HEK293T (cell line): Measurements from ENCODE around the gene CRTAC1.

ENCODE experiments used
- ARNT ChIP-seq: fragments of 450-650 bp; IDR thresholded peaks from 2 replicates; pipeline ENCODE4 v1.6.1; 2017; ENCODE audit warnings: mild to moderate bottlenecking
- BHLHE40 ChIP-seq: fragments of 450-650 bp; IDR thresholded peaks from 2 replicates; pipeline ENCODE4 v1.6.1; 2016; ENCODE audit warnings: mild to moderate bottlenecking, moderate library complexity, borderline replicate concordance
- CTBP1 ChIP-seq: fragments of 450-650 bp; IDR thresholded peaks from 2 replicates; pipeline ENCODE4 v1.6.1; 2016; ENCODE audit warnings: borderline replicate concordance
- FOXM1 ChIP-seq: fragments of 450-650 bp; IDR thresholded peaks from 2 replicates; pipeline ENCODE4 v1.6.1; 2017; ENCODE audit warnings: mild to moderate bottlenecking, borderline replicate concordance
- HDGF ChIP-seq: fragments of 450-650 bp; IDR thresholded peaks from 2 replicates; pipeline ENCODE4 v1.6.1; 2017; ENCODE audit warnings: antibody characterized with exemption, borderline replicate concordance
- L3MBTL2 ChIP-seq: fragments of 450-650 bp; conservative IDR thresholded peaks from 2 replicates; pipeline ENCODE4 v1.6.1; 2016; ENCODE audit warnings: mild to moderate bottlenecking
- LEF1 ChIP-seq: fragments of 450-650 bp; IDR thresholded peaks from 2 replicates; pipeline ENCODE4 v1.6.1; 2017; ENCODE audit warnings: mild to moderate bottlenecking, borderline replicate concordance
- PKNOX1 ChIP-seq: fragments of 450-650 bp; IDR thresholded peaks from 2 replicates; pipeline ENCODE4 v1.6.1; 2016
- SP1 ChIP-seq: fragments of 450-650 bp; IDR thresholded peaks from 2 replicates; pipeline ENCODE4 v1.6.1; 2017
- TARDBP ChIP-seq: fragments of 450-650 bp; IDR thresholded peaks from 2 replicates; pipeline ENCODE4 v1.6.1; 2016
- ZNF384 ChIP-seq: fragments of 450-650 bp; IDR thresholded peaks from 2 replicates; pipeline ENCODE4 v1.6.1; 2016

GRCh38 chr10:97898429-97898828 is 132.0 kb downstream of the CRTAC1 start:
- TF ChIP-seq TARDBP: no peak
- TF ChIP-seq L3MBTL2: no peak
- TF ChIP-seq HDGF: no peak
- TF ChIP-seq SP1: no peak
- no peak for TF ChIP-seq ARNT
- TF ChIP-seq BHLHE40: no peak
- TF ChIP-seq FOXM1: no peak
- TF ChIP-seq PKNOX1: no peak
- no peak for TF ChIP-seq ZNF384
- no peak for TF ChIP-seq LEF1
- no peak for TF ChIP-seq CTBP1
